GM12878 (cell line): Measurements from ENCODE around the gene NME8. TPM values are rescaled to one million over a fixed set of nuclear protein-coding genes. Genes with fewer than 3 reads are reported as not detected.

Experiments used
- BHLHE40 ChIP-seq, 2 experiments: fragments of 450-650 bp in 1 of 2; IDR thresholded peaks; 2 replicates each; pipeline ENCODE4 v1.6.1; 2011 to 2017; ENCODE audit warnings: low read depth in 2 of 2, borderline replicate concordance in 1 of 2, improper control_type of control experiment in 1 of 2, low read length in 1 of 2, mild to moderate bottlenecking in 1 of 2
- CHD2 ChIP-seq: IDR thresholded peaks from 2 replicates; pipeline ENCODE4 v1.6.1; 2011; ENCODE audit warnings: low read depth, low read length, improper control_type of control experiment, borderline replicate concordance
- EED ChIP-seq: sonication (generic); IDR thresholded peaks from 2 replicates; pipeline ENCODE4 v1.6.1; 2016; ENCODE audit warnings: antibody characterized with exemption, low read depth
- ETV6 ChIP-seq, 2 experiments: fragments of 450-650 bp in 1 of 2; IDR thresholded peaks in 1 of 2; conservative IDR thresholded peaks in 1 of 2; 2 replicates each; pipeline ENCODE4 v1.6.1; 2014; ENCODE audit warnings: antibody characterized with exemption in 1 of 2, borderline replicate concordance in 1 of 2, low read depth in 1 of 2, mild to moderate bottlenecking in 1 of 2, moderate library complexity in 1 of 2
- FOXK2 ChIP-seq: fragments of 450-650 bp; IDR thresholded peaks from 2 replicates; pipeline ENCODE4 v1.6.1; 2017; ENCODE audit warnings: mild to moderate bottlenecking, moderate library complexity
- JUND ChIP-seq: IDR thresholded peaks from 2 replicates; pipeline ENCODE4 v1.6.1; 2012; ENCODE audit warnings: low read depth, mild to moderate bottlenecking, low read length, improper control_type of control experiment, moderate library complexity
- LARP7 ChIP-seq: fragments of 450-650 bp; IDR thresholded peaks from 2 replicates; pipeline ENCODE4 v1.6.1; 2017; ENCODE audit warnings: mild to moderate bottlenecking
- MYC ChIP-seq: IDR thresholded peaks from 2 replicates; pipeline ENCODE4 v1.6.1; 2011; ENCODE audit warnings: mild to moderate bottlenecking, low read length, moderate library complexity, inconsistent platforms; ENCODE audit not compliant: insufficient read depth, insufficient replicate concordance, insufficient read length, severe bottlenecking
- NBN ChIP-seq: fragments of 450-650 bp; IDR thresholded peaks from 2 replicates; pipeline ENCODE4 v1.6.1; 2016
- NFXL1 ChIP-seq: fragments of 450-650 bp; IDR thresholded peaks from 2 replicates; pipeline ENCODE4 v1.6.1; 2017; ENCODE audit warnings: antibody characterized with exemption, mild to moderate bottlenecking, borderline replicate concordance
- NKRF ChIP-seq: fragments of 450-650 bp; conservative IDR thresholded peaks from 2 replicates; pipeline ENCODE4 v1.6.1; 2017; ENCODE audit warnings: mild to moderate bottlenecking, moderate library complexity
- NR2C1 ChIP-seq: fragments of 450-650 bp; IDR thresholded peaks from 2 replicates; pipeline ENCODE4 v1.6.1; 2017; ENCODE audit warnings: antibody characterized with exemption, mild to moderate bottlenecking, moderate library complexity
- NRF1 ChIP-seq: conservative IDR thresholded peaks from 2 replicates; pipeline ENCODE4 v1.6.1; 2011; ENCODE audit warnings: mild to moderate bottlenecking, low read depth, low read length, improper control_type of control experiment
- PML ChIP-seq: IDR thresholded peaks from 2 replicates; pipeline ENCODE4 v1.6.1; 2012; ENCODE audit warnings: low read length, inconsistent platforms
- POLR2A ChIP-seq: IDR thresholded peaks from 2 replicates; pipeline ENCODE4 v1.6.1; 2011; ENCODE audit warnings: low read depth, mild to moderate bottlenecking, low read length
- POLR2AphosphoS5 ChIP-seq: IDR thresholded peaks from 2 replicates; pipeline ENCODE4 v1.6.1; 2011; ENCODE audit warnings: mild to moderate bottlenecking, low read length, inconsistent platforms
- RELA ChIP-seq: fragments of 450-650 bp; IDR thresholded peaks from 2 replicates; pipeline ENCODE4 v1.8.0; 2014; ENCODE audit warnings: borderline replicate concordance; ENCODE audit not compliant: partially characterized antibody
- RUNX3 ChIP-seq: IDR thresholded peaks from 2 replicates; pipeline ENCODE4 v1.6.1; 2012; ENCODE audit warnings: low read length, inconsistent platforms
- SMAD5 ChIP-seq: IDR thresholded peaks from 2 replicates; pipeline ENCODE4 v1.6.1; 2016; ENCODE audit warnings: antibody characterized with exemption, low read depth
- SMC3 ChIP-seq: IDR thresholded peaks from 2 replicates; pipeline ENCODE4 v1.6.1; 2011; ENCODE audit warnings: low read length, improper control_type of control experiment, borderline replicate concordance
- STAT3 ChIP-seq: IDR thresholded peaks from 2 replicates; pipeline ENCODE4 v1.6.1; 2011; ENCODE audit warnings: low read depth, low read length, improper control_type of control experiment
- SUZ12 ChIP-seq: fragments of 200-600 bp; sonication (generic); IDR thresholded peaks from one replicate; pipeline ENCODE4 v1.6.1; 2018; ENCODE audit warnings: antibody characterized with exemption, mild to moderate bottlenecking; ENCODE audit not compliant: unreplicated experiment
- TCF3 ChIP-seq: IDR thresholded peaks from 2 replicates; pipeline ENCODE4 v1.6.1; 2012; ENCODE audit warnings: low read depth, mild to moderate bottlenecking, low read length, borderline replicate concordance; ENCODE audit not compliant: insufficient read depth
- USF2 ChIP-seq: IDR thresholded peaks from 2 replicates; pipeline ENCODE4 v1.6.1; 2011; ENCODE audit warnings: low read depth, low read length, improper control_type of control experiment, borderline replicate concordance
- ZNF622 ChIP-seq: fragments of 450-650 bp; IDR thresholded peaks from 2 replicates; pipeline ENCODE4 v1.6.1; 2017; ENCODE audit warnings: mild to moderate bottlenecking, inconsistent platforms
- polyA plus RNA-seq, 11 experiments: library from polyadenylated mRNA; depleted of rRNA in 4 of 11; unstranded in 6 of 11; stranded (reverse) in 5 of 11; fragments of >200 nt; fragmentation: Nextera tagmentation in 4 of 11; fragmentation: Illumina TruSeq in 1 of 11; extraction: Ambion mirVana in 4 of 11; extraction: Trizol in 1 of 11; gene quantifications; 1 replicate in 1 of 11; 2 replicates in 10 of 11; pipeline versions ENCODE4 v1.2.1 to v1.2.3, GENCODE V29; 2011 to 2016; ENCODE audit warnings: inconsistent platforms in 2 of 11, missing spikeins in 2 of 11, low read depth in 1 of 11
- total RNA-seq, 4 experiments: library from RNA; depleted of rRNA in 3 of 4; stranded (reverse); fragments of >200 nt in 3 of 4; fragmentation: Illumina TruSeq in 1 of 4; extraction: Trizol in 1 of 4; gene quantifications; 2 replicates each; pipeline versions ENCODE4 v1.2.1 to v1.2.3, GENCODE V29; 2013 to 2021
- TF ChIP-seq, protein P1 (sequence below): IDR thresholded peaks from 2 replicates; pipeline ENCODE4 v1.6.1; 2012; ENCODE audit warnings: low read depth, low read length, improper control_type of control experiment
- TF ChIP-seq, protein P2 (sequence below): fragments of 450-650 bp; formaldehyde crosslinking; IDR thresholded peaks from 2 replicates; pipeline ENCODE4 v1.4.0; 2022; ENCODE audit warnings: mild to moderate bottlenecking, moderate library complexity

NME8 gene
- total and polyA plus RNA-seq, 10 of the 15 experiments (the other 5 are each of a cell fraction or from before 2014, with no cell fraction given): 0.03 to 3.5 (median 0.52) TPM; not detected in 2

DNA sequence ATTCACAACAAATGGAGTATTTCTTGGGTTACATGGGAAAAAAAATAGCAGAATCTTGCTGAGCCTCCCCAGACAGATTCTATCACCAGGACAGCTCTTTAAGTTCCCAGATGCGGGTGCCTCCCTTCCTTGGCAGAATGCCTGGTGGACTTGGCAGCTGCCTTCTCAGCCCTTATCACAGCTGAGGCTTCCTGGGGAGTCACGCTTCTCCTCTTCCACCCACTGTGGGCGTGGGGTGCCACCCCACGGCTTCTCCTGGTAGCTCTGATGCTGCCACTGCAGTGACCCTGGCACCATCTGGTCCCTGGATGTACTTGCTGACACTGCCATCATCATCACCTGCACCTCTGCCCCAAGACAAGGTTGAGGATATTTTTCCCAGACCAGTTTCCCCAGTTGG is 16.2 kb upstream of the NME8 start (continued):
- TF ChIP-seq NRF1 (no peak), EED (0 out of 2 replicates have a peak, but pooled peaks have one; percentile 34), RUNX3 (0 out of 2 replicates have a peak, but pooled peaks have one; percentile 6), JUND (no peak), SMAD5 (no peak), NR2C1 (no peak), SMC3 (peak; percentile 80), TCF3 (peak; percentile 65; the same call in 1 of the 2 replicates), NKRF (no peak), PML (no peak), CHD2 (no peak), SUZ12 (no peak), POLR2AphosphoS5 (no peak), NFXL1 (no peak), FOXK2 (no peak), LARP7 (no peak), BHLHE40 (IDR thresholded peaks at IDR 0.05; ENCODE audit: borderline replicate concordance in 1 of 2, low read depth in 2 of 2, low read length in 1 of 2) (peak in 1 of 2 experiments; percentile 15; a peak in 1 of 4 replicates), STAT3 (no peak), ETV6 (conservative IDR thresholded peaks at IDR 0.05 in 1 of 2, IDR thresholded peaks at IDR 0.05 in 1 of 2; ENCODE audit: borderline replicate concordance in 1 of 2, low read depth in 1 of 2) (no peak), RELA (no peak), USF2 (no peak), MYC (no peak), ZNF622 (no peak), POLR2A (no peak), NBN (no peak)
- TF ChIP-seq, protein P1, sequence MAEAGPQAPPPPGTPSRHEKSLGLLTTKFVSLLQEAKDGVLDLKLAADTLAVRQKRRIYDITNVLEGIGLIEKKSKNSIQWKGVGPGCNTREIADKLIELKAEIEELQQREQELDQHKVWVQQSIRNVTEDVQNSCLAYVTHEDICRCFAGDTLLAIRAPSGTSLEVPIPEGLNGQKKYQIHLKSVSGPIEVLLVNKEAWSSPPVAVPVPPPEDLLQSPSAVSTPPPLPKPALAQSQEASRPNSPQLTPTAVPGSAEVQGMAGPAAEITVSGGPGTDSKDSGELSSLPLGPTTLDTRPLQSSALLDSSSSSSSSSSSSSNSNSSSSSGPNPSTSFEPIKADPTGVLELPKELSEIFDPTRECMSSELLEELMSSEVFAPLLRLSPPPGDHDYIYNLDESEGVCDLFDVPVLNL: no peak
- TF ChIP-seq, protein P2, sequence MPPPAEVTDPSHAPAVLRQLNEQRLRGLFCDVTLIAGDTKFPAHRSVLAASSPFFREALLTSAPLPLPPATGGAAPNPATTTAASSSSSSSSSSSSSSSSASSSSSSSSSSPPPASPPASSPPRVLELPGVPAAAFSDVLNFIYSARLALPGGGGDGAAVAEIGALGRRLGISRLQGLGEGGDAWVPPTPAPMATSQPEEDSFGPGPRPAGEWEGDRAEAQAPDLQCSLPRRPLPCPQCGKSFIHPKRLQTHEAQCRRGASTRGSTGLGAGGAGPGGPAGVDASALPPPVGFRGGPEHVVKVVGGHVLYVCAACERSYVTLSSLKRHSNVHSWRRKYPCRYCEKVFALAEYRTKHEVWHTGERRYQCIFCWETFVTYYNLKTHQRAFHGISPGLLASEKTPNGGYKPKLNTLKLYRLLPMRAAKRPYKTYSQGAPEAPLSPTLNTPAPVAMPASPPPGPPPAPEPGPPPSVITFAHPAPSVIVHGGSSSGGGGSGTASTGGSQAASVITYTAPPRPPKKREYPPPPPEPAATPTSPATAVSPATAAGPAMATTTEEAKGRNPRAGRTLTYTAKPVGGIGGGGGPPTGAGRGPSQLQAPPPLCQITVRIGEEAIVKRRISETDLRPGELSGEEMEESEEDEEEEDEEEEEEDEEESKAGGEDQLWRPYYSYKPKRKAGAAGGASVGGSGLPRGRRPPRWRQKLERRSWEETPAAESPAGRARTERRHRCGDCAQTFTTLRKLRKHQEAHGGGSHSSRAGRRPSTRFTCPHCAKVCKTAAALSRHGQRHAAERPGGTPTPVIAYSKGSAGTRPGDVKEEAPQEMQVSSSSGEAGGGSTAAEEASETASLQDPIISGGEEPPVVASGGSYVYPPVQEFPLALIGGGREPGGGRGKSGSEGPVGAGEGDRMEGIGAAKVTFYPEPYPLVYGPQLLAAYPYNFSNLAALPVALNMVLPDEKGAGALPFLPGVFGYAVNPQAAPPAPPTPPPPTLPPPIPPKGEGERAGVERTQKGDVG: no peak
